IMR-90 (cell line): ENCODE results near the gene LYPD3. TPM values are rescaled to one million over a fixed set of nuclear protein-coding genes. Genes with fewer than 3 reads are reported as not detected.

Experiments used
- ATAC-seq: fragments of 200-7000 bp; cut with Tn5 transposase; 2 replicates; pipeline ENCODE4 v1.9.1; 2020; ENCODE audit warnings: low read depth, mild to moderate bottlenecking, moderate library complexity
- BruUV-seq: library from RNA; stranded (reverse); fragments of 400-500 nt; replicated peaks from 2 replicates; lab custom pipeline; 2021; lab: Mats Ljungman, UMichigan
- CTCF ChIA-PET: fragments of 300-600 bp; formaldehyde crosslinking; extraction: SDS; loops from one replicate; lab custom pipeline; 2021; ENCODE audit warnings: antibody characterized with exemption; lab: Yijun Ruan, JAX
- POLR2A ChIA-PET: fragments of 300-600 bp; sonication (Branson Sonifier 250); formaldehyde crosslinking; loops from one replicate; lab custom pipeline; 2022; ENCODE audit warnings: antibody characterized with exemption; ENCODE audit not compliant: unreplicated experiment; lab: Charles Lee
- DNase-seq: peaks from one replicate; pipeline ENCODE4 v3.0.0; 2013
- H2AFZ ChIP-seq: replicated peaks from 2 replicates; pipeline ENCODE3; 2013; ENCODE audit warnings: low read length, mild to moderate bottlenecking; ENCODE audit not compliant: poor library complexity
- H2AK5ac ChIP-seq: 2 replicates; pipeline ENCODE4 v1.6.1; 2013; ENCODE audit warnings: low read depth, low read length, inconsistent platforms
- H2AK9ac ChIP-seq: replicated peaks from 2 replicates; pipeline ENCODE3; 2013; ENCODE audit warnings: mild to moderate bottlenecking, low read depth, low read length, moderate library complexity; ENCODE audit not compliant: poor library complexity
- H2BK120ac ChIP-seq: 2 replicates; pipeline ENCODE4 v1.6.1; 2013; ENCODE audit warnings: low read depth, low read length, inconsistent platforms
- H2BK15ac ChIP-seq: 3 replicates; pipeline ENCODE4 v1.6.1; 2013; ENCODE audit warnings: low read depth, low read length, inconsistent platforms
- H2BK20ac ChIP-seq: 2 replicates; pipeline ENCODE4 v1.6.1; 2013; ENCODE audit warnings: low read depth, mild to moderate bottlenecking, inconsistent platforms, low read length, moderate library complexity
- H2BK5ac ChIP-seq: 2 replicates; pipeline ENCODE4 v1.6.1; 2013; ENCODE audit warnings: mild to moderate bottlenecking, low read depth, low read length, inconsistent platforms; ENCODE audit not compliant: poor library complexity, severe bottlenecking
- H3K14ac ChIP-seq: replicated peaks from 2 replicates; pipeline ENCODE4 v1.6.1; 2013; ENCODE audit warnings: low read depth, low read length, inconsistent platforms
- H3K18ac ChIP-seq: 2 replicates; pipeline ENCODE4 v1.6.1; 2013; ENCODE audit warnings: low read depth, low read length, control low read depth
- H3K23ac ChIP-seq: 2 replicates; pipeline ENCODE4 v1.6.1; 2013; ENCODE audit warnings: low read depth, low read length, inconsistent platforms
- H3K27ac ChIP-seq: 2 replicates; pipeline ENCODE4 v1.5.1; 2013; ENCODE audit warnings: mild to moderate bottlenecking, control low read depth, low read length; ENCODE audit not compliant: insufficient read depth
- H3K27me3 ChIP-seq: 2 replicates; pipeline ENCODE4 v1.6.1; 2013; ENCODE audit warnings: low read length; ENCODE audit not compliant: control insufficient read depth, insufficient read depth
- H3K36me3 ChIP-seq: 2 replicates; pipeline ENCODE4 v1.6.1; 2013; ENCODE audit warnings: low read length, mixed read lengths; ENCODE audit not compliant: control insufficient read depth, insufficient read depth
- H3K4ac ChIP-seq: 2 replicates; pipeline ENCODE4 v1.6.1; 2013; ENCODE audit warnings: low read depth, low read length, inconsistent platforms
- H3K4me1 ChIP-seq: 2 replicates; pipeline ENCODE4 v1.6.1; 2013; ENCODE audit warnings: low read length, mixed read lengths; ENCODE audit not compliant: control insufficient read depth, insufficient read depth
- H3K4me2 ChIP-seq: 2 replicates; pipeline ENCODE4 v1.6.1; 2013; ENCODE audit warnings: low read depth, mild to moderate bottlenecking, control low read depth, low read length, moderate library complexity
- H3K4me3 ChIP-seq: 2 replicates; pipeline ENCODE4 v1.5.1; 2013; ENCODE audit warnings: low read depth, mild to moderate bottlenecking, control low read depth, low read length, moderate library complexity; ENCODE audit not compliant: insufficient read depth
- H3K56ac ChIP-seq: 2 replicates; pipeline ENCODE4 v1.6.1; 2013; ENCODE audit warnings: low read length, inconsistent platforms; ENCODE audit not compliant: insufficient read depth; ENCODE audit errors: extremely low read depth
- H3K79me1 ChIP-seq, 2 experiments: 2 replicates each; pipeline ENCODE4 v1.6.1; 2013; ENCODE audit warnings: low read length in 2 of 2, inconsistent platforms in 1 of 2, low read depth in 1 of 2
- H3K9ac ChIP-seq: 2 replicates; pipeline ENCODE4 v1.6.1; 2013; ENCODE audit warnings: low read depth, low read length, control low read depth
- H3K9me1 ChIP-seq: 2 replicates; pipeline ENCODE4 v1.6.1; 2013; ENCODE audit warnings: low read length, inconsistent platforms; ENCODE audit not compliant: insufficient read depth
- H3K9me3 ChIP-seq: 2 replicates; pipeline ENCODE4 v1.6.1; 2013; ENCODE audit warnings: low read length; ENCODE audit not compliant: control insufficient read depth, insufficient read depth
- H4K20me1 ChIP-seq: 2 replicates; pipeline ENCODE4 v1.6.1; 2013; ENCODE audit warnings: low read length, inconsistent platforms; ENCODE audit not compliant: insufficient read depth
- H4K5ac ChIP-seq: 2 replicates; pipeline ENCODE4 v1.6.1; 2013; ENCODE audit warnings: mild to moderate bottlenecking, low read depth, low read length, control low read depth
- H4K8ac ChIP-seq, 2 experiments: 2 replicates each; pipeline ENCODE4 v1.6.1; 2013; ENCODE audit warnings: low read depth in 2 of 2, low read length in 2 of 2, control low read depth in 1 of 2, inconsistent platforms in 1 of 2
- H4K91ac ChIP-seq: 2 replicates; pipeline ENCODE4 v1.6.1; 2013; ENCODE audit warnings: low read depth, low read length, inconsistent platforms; ENCODE audit not compliant: insufficient read depth
- BHLHE40 ChIP-seq: fragments of 150-350 bp; IDR thresholded peaks from 2 replicates; pipeline ENCODE4 v1.6.1; 2016; ENCODE audit warnings: mild to moderate bottlenecking, low read depth, low read length
- CEBPB ChIP-seq: IDR thresholded peaks from 2 replicates; pipeline ENCODE4 v1.6.1; 2012; ENCODE audit warnings: low read depth, low read length, improper control_type of control experiment
- CHD1 ChIP-seq: IDR thresholded peaks from 2 replicates; pipeline ENCODE4 v1.6.1; 2012; ENCODE audit warnings: low read depth, low read length, improper control_type of control experiment
- FOS ChIP-seq: fragments of 150-350 bp; IDR thresholded peaks from 2 replicates; pipeline ENCODE4 v1.6.1; 2016; ENCODE audit warnings: low read depth, low read length
- MAFK ChIP-seq: IDR thresholded peaks from 2 replicates; pipeline ENCODE4 v1.6.1; 2012; ENCODE audit warnings: low read depth, low read length, improper control_type of control experiment
- MAZ ChIP-seq: IDR thresholded peaks from 2 replicates; pipeline ENCODE4 v1.6.1; 2012; ENCODE audit warnings: low read depth, mild to moderate bottlenecking, low read length, improper control_type of control experiment, moderate library complexity, borderline replicate concordance
- MXI1 ChIP-seq: IDR thresholded peaks from 2 replicates; pipeline ENCODE4 v1.6.1; 2012; ENCODE audit warnings: low read depth, mild to moderate bottlenecking, low read length, moderate library complexity, borderline replicate concordance
- NFE2L2 ChIP-seq: fragments of 150-350 bp; IDR thresholded peaks from 2 replicates; pipeline ENCODE4 v1.6.1; 2016; ENCODE audit warnings: low read depth, mild to moderate bottlenecking, low read length
- POLR2A ChIP-seq: IDR thresholded peaks from 2 replicates; pipeline ENCODE4 v1.6.1; 2012; ENCODE audit warnings: mild to moderate bottlenecking, low read depth, low read length
- RAD21 ChIP-seq: IDR thresholded peaks from 2 replicates; pipeline ENCODE4 v1.6.1; 2012; ENCODE audit warnings: low read length, improper control_type of control experiment
- RCOR1 ChIP-seq: IDR thresholded peaks from 2 replicates; pipeline ENCODE4 v1.6.1; 2012; ENCODE audit warnings: mild to moderate bottlenecking, low read length, improper control_type of control experiment; ENCODE audit not compliant: insufficient replicate concordance
- RFX5 ChIP-seq: IDR thresholded peaks from 2 replicates; pipeline ENCODE4 v1.8.0; 2012; ENCODE audit warnings: low read depth, mild to moderate bottlenecking, low read length, moderate library complexity
- SMC3 ChIP-seq: fragments of 150-350 bp; IDR thresholded peaks from 2 replicates; pipeline ENCODE4 v1.6.1; 2016; ENCODE audit warnings: low read depth, mild to moderate bottlenecking, antibody characterized with exemption, low read length, moderate library complexity
- WGBS, 2 experiments: methylation state at CpG; one replicate each; pipeline versions ENCODE4 v1.1.5 to v1.1.7; 2013; ENCODE audit warnings: missing lambda C conversion rate in 2 of 2; ENCODE audit not compliant: insufficient read length in 1 of 2; ENCODE audit errors: extremely low coverage in 2 of 2; 5-methylcytosine and 5-hydroxymethylcytosine counted together
- dilution Hi-C: fragments of 300-500 bp; cut with HindIII; formaldehyde crosslinking; loops from one replicate; pipeline ENCODE4 v1.14.3; 2018; ENCODE audit warnings: low sequenced_read_pairs; ENCODE audit not compliant: unreplicated experiment
- in situ Hi-C: fragments of 300-500 bp; cut with MboI; formaldehyde crosslinking; loops from 3 replicates; pipeline ENCODE4 v1.14.3; 2019; ENCODE audit warnings: low sequenced_read_pairs, inconsistent platforms, mixed read lengths
- intact Hi-C: fragments of 100-400 bp; cut with micrococcal nuclease; formaldehyde crosslinking; loops from 2 replicates; pipeline ENCODE4 v1.10.0; 2022
- polyA plus RNA-seq, 3 experiments: library from polyadenylated mRNA; depleted of rRNA; stranded (reverse); fragments of >200 nt; gene quantifications; 2 replicates each; pipeline ENCODE4 v1.2.3, GENCODE V29; 2012; ENCODE audit warnings: low replicate concordance in 1 of 3
- total RNA-seq: library from RNA; depleted of rRNA; stranded (reverse); fragments of >200 nt; gene quantifications from 2 replicates; pipeline ENCODE4 v1.2.3, GENCODE V29; 2012
- TF ChIP-seq, protein P1 (sequence below): fragments of 150-350 bp; IDR thresholded peaks from 2 replicates; pipeline ENCODE4 v1.6.1; 2017; ENCODE audit warnings: mild to moderate bottlenecking, antibody characterized with exemption, low read length, low read depth
- TF ChIP-seq, protein P2 (sequence below): fragments of 150-350 bp; IDR thresholded peaks from 2 replicates; pipeline ENCODE4 v1.6.1; 2016; ENCODE audit warnings: low read depth, mild to moderate bottlenecking, low read length, moderate library complexity, borderline replicate concordance
- TF ChIP-seq, protein P3 (sequence below): conservative IDR thresholded peaks from 2 replicates; pipeline ENCODE4 v1.5.1; 2012; ENCODE audit warnings: mild to moderate bottlenecking, low read depth, low read length, improper control_type of control experiment

The LYPD3 gene
- total and polyA plus RNA-seq, 2 of the 4 experiments (the other 2 are of a cell fraction): 0.18 to 1.1 TPM

DNA sequence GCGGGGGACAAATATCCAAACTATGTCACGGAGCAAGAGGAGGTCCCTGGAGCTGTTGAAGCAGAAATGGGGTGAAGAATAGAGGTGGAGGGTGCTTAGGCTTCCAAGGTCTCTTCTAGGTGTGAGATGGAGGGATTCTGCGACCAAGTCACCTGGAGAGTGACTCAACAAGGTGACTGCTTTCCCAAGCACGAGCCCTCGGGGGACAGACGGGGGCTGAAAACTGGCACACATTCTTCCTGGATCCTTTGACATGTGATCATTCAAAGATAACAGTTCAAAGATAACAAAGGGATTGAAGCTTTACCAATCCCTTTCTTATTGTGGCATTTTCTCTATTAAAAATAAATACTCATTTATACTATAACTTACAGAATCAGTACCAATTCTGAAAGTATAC is 53.0 kb downstream of the LYPD3 start:
- in situ Hi-C loops: no loop called here
- H3K14ac ChIP-seq: no peak overlapping the region
- no peak overlapping the region for H3K23ac ChIP-seq
- H3K9me1 ChIP-seq: no peaks in the 10 kb centered on the region
- H3K36me3 ChIP-seq: no peaks in the 10 kb centered on the region
- H3K79me1 ChIP-seq: no peaks in the 10 kb centered on the region
- no peak overlapping the region for H2BK5ac ChIP-seq
- no peak overlapping the region for H2BK15ac ChIP-seq
- DNase-seq (no peak), ATAC-seq (no peak)
- H3K9me3 ChIP-seq: peaks cover 7% of the 10 kb centered on the region
- H4K91ac ChIP-seq: no peak overlapping the region
- TF ChIP-seq MXI1 (no peak), RCOR1 (no peak), MAZ (no peak), CEBPB (no peak), RAD21 (no peak), BHLHE40 (no peak), FOS (no peak), MAFK (no peak), CHD1 (no peak), POLR2A (no peak), SMC3 (no peak), RFX5 (no peak), NFE2L2 (no peak)
- TF ChIP-seq, protein P1, sequence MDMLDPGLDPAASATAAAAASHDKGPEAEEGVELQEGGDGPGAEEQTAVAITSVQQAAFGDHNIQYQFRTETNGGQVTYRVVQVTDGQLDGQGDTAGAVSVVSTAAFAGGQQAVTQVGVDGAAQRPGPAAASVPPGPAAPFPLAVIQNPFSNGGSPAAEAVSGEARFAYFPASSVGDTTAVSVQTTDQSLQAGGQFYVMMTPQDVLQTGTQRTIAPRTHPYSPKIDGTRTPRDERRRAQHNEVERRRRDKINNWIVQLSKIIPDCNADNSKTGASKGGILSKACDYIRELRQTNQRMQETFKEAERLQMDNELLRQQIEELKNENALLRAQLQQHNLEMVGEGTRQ: no peak
- TF ChIP-seq, protein P2, sequence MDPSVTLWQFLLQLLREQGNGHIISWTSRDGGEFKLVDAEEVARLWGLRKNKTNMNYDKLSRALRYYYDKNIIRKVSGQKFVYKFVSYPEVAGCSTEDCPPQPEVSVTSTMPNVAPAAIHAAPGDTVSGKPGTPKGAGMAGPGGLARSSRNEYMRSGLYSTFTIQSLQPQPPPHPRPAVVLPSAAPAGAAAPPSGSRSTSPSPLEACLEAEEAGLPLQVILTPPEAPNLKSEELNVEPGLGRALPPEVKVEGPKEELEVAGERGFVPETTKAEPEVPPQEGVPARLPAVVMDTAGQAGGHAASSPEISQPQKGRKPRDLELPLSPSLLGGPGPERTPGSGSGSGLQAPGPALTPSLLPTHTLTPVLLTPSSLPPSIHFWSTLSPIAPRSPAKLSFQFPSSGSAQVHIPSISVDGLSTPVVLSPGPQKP: no peak
- TF ChIP-seq, protein P3, sequence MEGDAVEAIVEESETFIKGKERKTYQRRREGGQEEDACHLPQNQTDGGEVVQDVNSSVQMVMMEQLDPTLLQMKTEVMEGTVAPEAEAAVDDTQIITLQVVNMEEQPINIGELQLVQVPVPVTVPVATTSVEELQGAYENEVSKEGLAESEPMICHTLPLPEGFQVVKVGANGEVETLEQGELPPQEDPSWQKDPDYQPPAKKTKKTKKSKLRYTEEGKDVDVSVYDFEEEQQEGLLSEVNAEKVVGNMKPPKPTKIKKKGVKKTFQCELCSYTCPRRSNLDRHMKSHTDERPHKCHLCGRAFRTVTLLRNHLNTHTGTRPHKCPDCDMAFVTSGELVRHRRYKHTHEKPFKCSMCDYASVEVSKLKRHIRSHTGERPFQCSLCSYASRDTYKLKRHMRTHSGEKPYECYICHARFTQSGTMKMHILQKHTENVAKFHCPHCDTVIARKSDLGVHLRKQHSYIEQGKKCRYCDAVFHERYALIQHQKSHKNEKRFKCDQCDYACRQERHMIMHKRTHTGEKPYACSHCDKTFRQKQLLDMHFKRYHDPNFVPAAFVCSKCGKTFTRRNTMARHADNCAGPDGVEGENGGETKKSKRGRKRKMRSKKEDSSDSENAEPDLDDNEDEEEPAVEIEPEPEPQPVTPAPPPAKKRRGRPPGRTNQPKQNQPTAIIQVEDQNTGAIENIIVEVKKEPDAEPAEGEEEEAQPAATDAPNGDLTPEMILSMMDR: no peak
- no peak overlapping the region for H4K8ac ChIP-seq
- H2AFZ ChIP-seq: no peak overlapping the region
- H3K27ac ChIP-seq: no peak overlapping the region
- H2AK5ac ChIP-seq: no peak overlapping the region
- intact Hi-C loops: no loop called here
- no TSS peak for BruUV-seq
- H3K4ac ChIP-seq: no peak overlapping the region
- H3K4me1 ChIP-seq: no peaks in the 10 kb centered on the region
- 56% methylated on average over 4 of the region's 6 CpGs; no CpG with 5 or more reads in 1 of the 2 experiments for WGBS, 2 experiments
- POLR2A ChIA-PET: no interaction called here
- no peak overlapping the region for H2AK9ac ChIP-seq
- H3K27me3 ChIP-seq: peaks cover 24% of the 10 kb centered on the region
- no peak overlapping the region for H3K56ac ChIP-seq
- no peak overlapping the region for H4K5ac ChIP-seq
- no peak overlapping the region for H3K4me3 ChIP-seq
- dilution Hi-C loops: no loop called here
- H3K18ac ChIP-seq: no peak overlapping the region
- H3K9ac ChIP-seq: no peak overlapping the region
- CTCF ChIA-PET: no interaction called here
- no peak overlapping the region for H3K4me2 ChIP-seq
- H4K20me1 ChIP-seq: no peaks in the 10 kb centered on the region
- H2BK120ac ChIP-seq: no peak overlapping the region
- no peak overlapping the region for H2BK20ac ChIP-seq
